CD4-positive, alpha-beta memory T cell (primary cell): Measurements from ENCODE around the gene AXIN1. TPM values are rescaled to one million over a fixed set of nuclear protein-coding genes. Genes with fewer than 3 reads are reported as not detected.
"Not testable (repeated sequence)": the region's sequence is repeated elsewhere in the genome, so short reads cannot be mapped to it uniquely, and the experiment has no call there.

Experiments
- CTCF ChIA-PET: fragments of 350-600 bp; sonication (Branson Sonifier 250); formaldehyde crosslinking; loops from one replicate; lab custom pipeline; 2021; ENCODE audit warnings: inconsistent platforms; ENCODE audit not compliant: partially characterized antibody; lab: Charles Lee
- POLR2A ChIA-PET: fragments of 350-600 bp; sonication (Branson Sonifier 250); formaldehyde crosslinking; loops from one replicate; lab custom pipeline; 2021; ENCODE audit not compliant: partially characterized antibody; lab: Charles Lee
- DNase-seq, 5 donors: peaks; one replicate each; pipeline versions ENCODE4 v3.0.0 to v3.0.0-alpha.2; 2020 to 2022; ENCODE audit warnings: mixed read lengths in 1 of 5
- H3K27ac ChIP-seq: one replicate; pipeline ENCODE4 v1.7.0; 2013; ENCODE audit warnings: low read depth, low read length
- H3K27me3 ChIP-seq: 2 replicates; pipeline ENCODE4 v1.7.0; 2013; ENCODE audit warnings: mild to moderate bottlenecking, low read length, moderate library complexity; ENCODE audit not compliant: insufficient read depth
- H3K36me3 ChIP-seq: 2 replicates; pipeline ENCODE4 v1.7.0; 2013; ENCODE audit warnings: mild to moderate bottlenecking, low read length, moderate library complexity; ENCODE audit not compliant: insufficient read depth
- H3K4me1 ChIP-seq: 2 replicates; pipeline ENCODE4 v1.7.0; 2013; ENCODE audit warnings: mild to moderate bottlenecking, low read length, moderate library complexity; ENCODE audit not compliant: insufficient read depth
- H3K4me3 ChIP-seq, 2 donors: one replicate each; pipeline ENCODE4 v1.7.0; 2013; ENCODE audit warnings: low read length in 2 of 2, mild to moderate bottlenecking in 1 of 2
- H3K9me3 ChIP-seq, 2 donors: one replicate each; pipeline ENCODE4 v1.7.0; 2013; ENCODE audit warnings: low read length in 2 of 2, control low read depth in 1 of 2; ENCODE audit not compliant: control insufficient read depth in 1 of 2
- H3K27ac Mint-ChIP-seq, 7 donors: one replicate each; pipeline ENCODE4 v1.8.0; 2020 to 2021; ENCODE audit warnings: mixed read lengths in 7 of 7, mild to moderate bottlenecking in 6 of 7, inconsistent platforms in 3 of 7, moderate library complexity in 3 of 7
- H3K27me3 Mint-ChIP-seq, 2 donors: one replicate each; pipeline ENCODE4 v1.8.0; 2020 to 2021; ENCODE audit warnings: mixed read lengths in 2 of 2
- H3K36me3 Mint-ChIP-seq, 2 donors: one replicate each; pipeline ENCODE4 v1.8.0; 2020 to 2021; ENCODE audit warnings: mixed read lengths in 2 of 2, inconsistent platforms in 1 of 2, mild to moderate bottlenecking in 1 of 2
- H3K4me1 Mint-ChIP-seq, 4 donors: one replicate each; pipeline ENCODE4 v1.8.0; 2020 to 2021; ENCODE audit warnings: mixed read lengths in 4 of 4, mild to moderate bottlenecking in 1 of 4
- H3K4me3 Mint-ChIP-seq, 8 donors: one replicate each; pipeline ENCODE4 v1.8.0; 2020 to 2021; ENCODE audit warnings: mixed read lengths in 8 of 8, mild to moderate bottlenecking in 7 of 8, moderate library complexity in 6 of 8, inconsistent platforms in 3 of 8
- H3K9me3 Mint-ChIP-seq, 8 donors: one replicate each; pipeline ENCODE4 v1.8.0; 2020 to 2021; ENCODE audit warnings: mixed read lengths in 8 of 8, mild to moderate bottlenecking in 5 of 8, inconsistent platforms in 3 of 8, moderate library complexity in 1 of 8
- intact Hi-C: fragments of 100-400 bp; cut with micrococcal nuclease; formaldehyde crosslinking; loops from one replicate; pipeline ENCODE4 v1.15.1; 2023
- polyA plus RNA-seq, 2 donors: library from polyadenylated mRNA; unstranded; fragments of 300-500 nt; fragmentation: Illumina TruSeq; gene quantifications; one replicate each; pipeline ENCODE4 v1.2.3, GENCODE V29; 2021
- total RNA-seq, 2 experiments: library from RNA; stranded (reverse); gene quantifications; one replicate each; pipeline ENCODE4 v1.2.3, GENCODE V29; 2021

AXIN1 gene
- total and polyA plus RNA-seq, 4 experiments from 2014 or later, result 0.67 to 43.0 (median 23.2) TPM

GRCh38 chr16:340370-341091 lies 12.0 kb downstream of the AXIN1 start:
- Histone ChIP-seq H3K9me3 (no peaks in the 10 kb centered on the region), H3K27ac (no peak overlapping the region), H3K4me3 (no peak overlapping the region), H3K27me3 (no peaks in the 10 kb centered on the region), H3K36me3 (peaks cover 13% of the 10 kb centered on the region), H3K4me1 (peaks cover 52% of the 10 kb centered on the region)
- DNase-seq, result peak in 1 of 5 donors; percentile 16
- Mint-ChIP-seq H3K4me1 (peaks cover 37 to 78% (median 60%) of the 10 kb centered on the region in 4 donors), H3K4me3 (peak overlapping the region in 4 of 8 donors; percentile 15 to 89 (median 74)), H3K9me3 (no peaks in the 10 kb centered on the region), H3K27me3 (no peaks in the 10 kb centered on the region), H3K27ac (peak overlapping the region in 5 of 7 donors; percentile 15 to 87 (median 60)), H3K36me3 (peaks cover 8 to 33% of the 10 kb centered on the region in 2 donors)
- intact Hi-C loops, result no loop called here
- CTCF ChIA-PET, result interaction anchor here (0.6 kb wide), 1 partner anchor 317 kb away, joined by 3 read pairs; no protein-coding TSS in a partner anchor
- POLR2A ChIA-PET, result no interaction called here

- Histone ChIP-seq H3K4me1 (peaks cover 54% of the 10 kb centered on the region), H3K4me3 (no peak overlapping the region), H3K36me3 (peaks cover 10% of the 10 kb centered on the region), H3K9me3 (no peaks in the 10 kb centered on the region), H3K27me3 (no peaks in the 10 kb centered on the region), H3K27ac (no peak overlapping the region)
- intact Hi-C loops, result no loop called here
- Mint-ChIP-seq H3K4me1 (peaks cover 38 to 78% (median 59%) of the 10 kb centered on the region in 4 donors), H3K9me3 (no peaks in the 10 kb centered on the region), H3K36me3 (peaks cover 8 to 26% of the 10 kb centered on the region in 2 donors), H3K27me3 (no peaks in the 10 kb centered on the region), H3K4me3 (peak overlapping the region in 7 of 8 donors; percentile 19 to 89 (median 68)), H3K27ac (peak overlapping the region in 6 of 7 donors; percentile 38 to 87 (median 72))
- ChIA-PET POLR2A (no interaction called here), CTCF (no interaction called here)
- peak in 1 of 5 donors; percentile 21 for DNase-seq
Observed at GRCh38 chr16:339680-340079, 12.8 kb downstream of the AXIN1 start.

- Mint-ChIP-seq H3K9me3 (no peaks in the 10 kb centered on the region), H3K4me1 (peaks cover 48 to 81% (median 65%) of the 10 kb centered on the region in 4 donors), H3K4me3 (peak overlapping the region in 3 of 8 donors; percentile 3 to 34 (median 27)), H3K27me3 (no peaks in the 10 kb centered on the region), H3K36me3 (peaks cover 6 to 19% of the 10 kb centered on the region in 2 donors), H3K27ac (peak overlapping the region in 1 of 7 donors; percentile 37)
- Histone ChIP-seq H3K9me3 (no peaks in the 10 kb centered on the region), H3K36me3 (peaks cover 8% of the 10 kb centered on the region), H3K27ac (no peak overlapping the region), H3K27me3 (no peaks in the 10 kb centered on the region), H3K4me1 (peaks cover 64% of the 10 kb centered on the region), H3K4me3 (no peak overlapping the region)
- POLR2A ChIA-PET, result interaction anchor here (1.3 kb wide), 1 partner anchor 14 kb away, joined by 4 read pairs; no protein-coding TSS in a partner anchor
- intact Hi-C loops, result no loop called here
- CTCF ChIA-PET, result no interaction called here
- DNase-seq, result no peak
Observed at GRCh38 chr16:337975-338575, 14.4 kb downstream of the AXIN1 start.

- DNase-seq, result no peak
- Mint-ChIP-seq H3K36me3 (peaks cover 3 to 14% of the 10 kb centered on the region in 2 donors), H3K4me3 (no peak overlapping the region), H3K27me3 (no peaks in the 10 kb centered on the region), H3K9me3 (no peaks in the 10 kb centered on the region), H3K4me1 (peaks cover 45 to 78% (median 62%) of the 10 kb centered on the region in 4 donors), H3K27ac (no peak overlapping the region)
- Histone ChIP-seq H3K36me3 (peaks cover 2% of the 10 kb centered on the region), H3K4me1 (peaks cover 58% of the 10 kb centered on the region), H3K9me3 (no peaks in the 10 kb centered on the region), H3K27me3 (no peaks in the 10 kb centered on the region), H3K27ac (no peak overlapping the region), H3K4me3 (no peak overlapping the region)
- ChIA-PET POLR2A (interaction anchor here (1.1 to 1.3 kb wide), 2 partner anchors 13 to 15 kb away, joined by 4 read pairs; no protein-coding TSS in a partner anchor), CTCF (no interaction called here)
- intact Hi-C loops, result no loop called here
Observed at GRCh38 chr16:337437-337836, 15.1 kb downstream of the AXIN1 start.

- intact Hi-C loops, result no loop called here
- no peak for DNase-seq
- H3K27me3 Mint-ChIP-seq, result no peaks in the 10 kb centered on the region
- ChIA-PET POLR2A (interaction anchor here (1.1 kb wide), 1 partner anchor 12 kb away, joined by 4 read pairs; no protein-coding TSS in a partner anchor), CTCF (interaction anchor here (0.8 kb wide), 1 partner anchor 229 kb away, joined by 3 read pairs; no protein-coding TSS in a partner anchor)
- peaks cover 42 to 75% (median 54%) of the 10 kb centered on the region in 4 donors for H3K4me1 Mint-ChIP-seq
- no peak overlapping the region for H3K4me3 ChIP-seq
- no peaks in the 10 kb centered on the region for H3K27me3 ChIP-seq
- peak overlapping the region in 1 of 8 donors; percentile 46 for H3K4me3 Mint-ChIP-seq
- no peaks in the 10 kb centered on the region for H3K9me3 Mint-ChIP-seq
- H3K36me3 ChIP-seq, result no peaks in the 10 kb centered on the region
- no peak overlapping the region for H3K27ac ChIP-seq
- peak overlapping the region in 1 of 7 donors; percentile 35 for H3K27ac Mint-ChIP-seq
- H3K36me3 Mint-ChIP-seq, result peaks cover 0 to 9% of the 10 kb centered on the region in 2 donors
- no peaks in the 10 kb centered on the region for H3K9me3 ChIP-seq
- peaks cover 58% of the 10 kb centered on the region for H3K4me1 ChIP-seq
Observed at GRCh38 chr16:336269-336668, 16.3 kb downstream of the AXIN1 start.

GRCh38 chr16:334861-335632 lies 17.5 kb downstream of the AXIN1 start:
- DNase-seq, H3K4me3 ChIP-seq, H3K27ac ChIP-seq, intact Hi-C loops, H3K27me3 ChIP-seq, H3K9me3 ChIP-seq, CTCF ChIA-PET, H3K27me3 Mint-ChIP-seq, H3K36me3 ChIP-seq, POLR2A ChIA-PET, H3K9me3 Mint-ChIP-seq: not testable (repeated sequence)
- peak overlapping the region in 4 of 7 donors; percentile 42 to 70 (median 62) for H3K27ac Mint-ChIP-seq
- H3K4me1 ChIP-seq, result peaks cover 58% of the 10 kb centered on the region
- peaks cover 44 to 74% (median 56%) of the 10 kb centered on the region in 4 donors for H3K4me1 Mint-ChIP-seq
- peak overlapping the region in 3 of 8 donors; percentile 6 to 29 (median 24) for H3K4me3 Mint-ChIP-seq
- H3K36me3 Mint-ChIP-seq, result peaks cover 6 to 13% of the 10 kb centered on the region in 2 donors
